Measurements from ENCODE around the gene CFAP99.

Gene CFAP99

GRCh38 chr4:2449051-2449450, 30.3 kb downstream of the CFAP99 start:
- no peak for TF ChIP-seq CTCF (IDR thresholded peaks at IDR 0.05; ENCODE audit: insufficient read depth, low read depth, low read length, missing control alignments)

DNA sequence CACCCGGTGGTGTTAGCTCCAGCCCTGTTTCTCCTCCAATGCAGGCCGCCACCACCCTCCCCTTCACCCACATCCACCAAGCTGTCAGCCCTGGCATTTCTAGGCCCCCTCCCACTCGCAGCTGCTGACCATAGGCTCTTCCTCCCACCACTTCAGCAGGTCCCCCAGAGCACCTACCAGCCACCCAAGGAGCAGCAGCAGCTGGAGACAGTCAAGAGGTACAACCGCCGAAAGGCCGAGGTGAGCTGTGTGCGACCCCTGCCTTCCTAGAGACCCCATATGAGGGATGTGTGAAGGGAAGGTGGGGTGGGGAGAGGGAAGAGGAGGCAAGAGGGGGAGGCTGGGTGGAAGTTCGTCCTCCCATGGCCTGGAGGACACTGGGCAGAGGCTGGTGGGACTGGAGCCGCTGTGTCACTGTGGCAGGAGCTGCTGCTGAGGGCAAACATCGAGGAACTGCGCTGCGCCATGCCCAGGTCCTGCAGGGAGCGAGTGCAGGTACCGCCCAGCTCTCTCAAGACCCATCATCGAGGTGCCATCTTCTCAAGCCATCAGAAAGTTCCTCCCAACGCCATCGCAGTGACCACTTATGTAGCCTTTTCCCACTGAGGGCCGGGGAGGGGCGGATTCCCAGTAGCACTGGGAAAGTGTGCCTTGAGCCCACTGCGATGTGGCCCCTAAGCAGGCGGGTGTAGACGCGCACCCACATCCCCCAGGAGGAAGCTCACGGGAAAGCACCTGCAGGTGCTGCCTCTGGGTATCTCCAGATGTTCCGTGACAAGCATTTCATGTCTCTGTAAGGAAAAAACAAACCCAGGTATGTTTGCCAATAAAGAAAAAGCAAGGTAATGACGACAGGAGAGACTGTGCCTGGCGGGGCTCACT, 31.0 kb downstream of the CFAP99 start:
- no peak for DNase-seq (ENCODE audit: low read depth)
- no peak overlapping the region for H3K4me3 ChIP-seq (ENCODE audit: low read length)
- no peak for TF ChIP-seq CTCF (IDR thresholded peaks at IDR 0.05; ENCODE audit: insufficient read depth, low read depth, low read length, missing control alignments)

More at GRCh38 chr4:2449051-2449450, 30.3 kb downstream of the CFAP99 start:
- no peak overlapping the region for H3K4me3 ChIP-seq (ENCODE audit: low read length)
- DNase-seq (ENCODE audit: low read depth) = no peak

DNA sequence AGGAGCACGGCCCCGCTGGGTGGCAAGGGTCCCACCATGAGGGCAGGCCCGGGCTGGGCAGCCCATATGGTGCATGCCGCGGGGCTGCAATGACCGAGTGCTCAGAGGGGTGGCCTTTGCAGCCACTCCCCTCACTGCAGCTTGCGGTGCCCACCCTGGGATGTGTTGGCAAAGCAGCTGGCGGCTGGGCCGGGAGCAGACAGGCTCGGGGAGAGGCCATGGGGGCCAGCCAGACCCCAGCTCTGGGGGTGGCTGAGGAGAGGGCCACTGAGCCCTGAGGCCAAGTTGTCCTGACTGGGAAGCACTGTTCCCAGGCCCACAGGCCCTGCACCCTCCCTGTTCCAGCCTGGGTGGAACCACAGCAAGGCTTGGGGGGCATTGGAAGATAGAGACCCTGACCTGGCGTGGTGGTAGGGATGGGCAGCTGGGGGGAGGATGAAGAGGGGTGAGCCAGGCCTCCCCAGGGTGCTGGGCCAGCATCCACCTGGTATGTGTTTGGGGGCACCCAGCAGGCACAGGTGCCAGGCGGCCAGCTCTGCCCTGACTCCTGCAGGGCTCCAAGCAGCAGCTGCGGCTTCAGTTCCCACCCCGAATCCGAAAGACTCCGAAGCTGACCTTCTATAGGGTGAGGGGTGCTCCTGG, 31.8 kb downstream of the CFAP99 start:
- no peak overlapping the region for H3K4me3 ChIP-seq (ENCODE audit: low read length)
- DNase-seq (ENCODE audit: low read depth) = no peak
- no peak for TF ChIP-seq CTCF (IDR thresholded peaks at IDR 0.05; ENCODE audit: insufficient read depth, low read depth, low read length, missing control alignments)

DNA sequence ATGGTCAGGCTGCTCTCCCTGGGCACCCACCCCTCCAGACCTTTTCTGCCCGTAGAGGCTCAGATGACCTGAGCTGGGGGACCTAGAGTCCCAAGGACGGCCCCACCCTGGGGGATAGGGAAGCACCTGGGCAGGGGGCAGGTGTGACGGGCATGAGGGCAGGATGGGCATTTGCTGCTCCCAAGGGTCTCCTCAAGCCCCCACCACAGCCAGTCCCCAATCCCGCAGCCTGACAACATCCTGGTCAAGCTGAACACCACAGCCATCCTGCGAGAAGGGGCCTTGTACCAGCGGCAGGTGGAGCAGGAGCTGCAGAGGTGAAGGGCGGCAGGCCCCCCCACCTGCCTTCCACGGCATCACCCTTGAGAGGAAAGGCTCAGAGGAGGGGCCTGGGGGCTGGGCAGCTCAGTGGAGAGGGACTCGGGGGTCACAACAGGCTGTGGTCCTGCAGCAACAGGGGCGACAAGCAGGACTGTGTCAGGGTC, 32.3 kb downstream of the CFAP99 start:
- no peak overlapping the region for H3K4me3 ChIP-seq (ENCODE audit: low read length)
- no peak for DNase-seq (ENCODE audit: low read depth)
- no peak for TF ChIP-seq CTCF (IDR thresholded peaks at IDR 0.05; ENCODE audit: insufficient read depth, low read depth, low read length, missing control alignments)

- no peak overlapping the region for H3K4me3 ChIP-seq (ENCODE audit: low read length)
- no peak for DNase-seq (ENCODE audit: low read depth)
These were observed 33.3 kb downstream of the CFAP99 start for GRCh38 chr4:2451821-2452785.

More at GRCh38 chr4:2451821-2452785, 33.3 kb downstream of the CFAP99 start:
- no peak for TF ChIP-seq CTCF (IDR thresholded peaks at IDR 0.05; ENCODE audit: insufficient read depth, low read depth, low read length, missing control alignments)

All from epithelial cell of esophagus (primary cell).